GM18526 (cell line): Measurements from ENCODE around the gene HINT3.

Experiments
- POLR2A ChIP-seq: IDR thresholded peaks from 3 replicates; pipeline ENCODE4 v1.6.1; 2011; ENCODE audit not compliant: insufficient read length; ENCODE audit errors: extremely low read depth

HINT3 gene

DNA sequence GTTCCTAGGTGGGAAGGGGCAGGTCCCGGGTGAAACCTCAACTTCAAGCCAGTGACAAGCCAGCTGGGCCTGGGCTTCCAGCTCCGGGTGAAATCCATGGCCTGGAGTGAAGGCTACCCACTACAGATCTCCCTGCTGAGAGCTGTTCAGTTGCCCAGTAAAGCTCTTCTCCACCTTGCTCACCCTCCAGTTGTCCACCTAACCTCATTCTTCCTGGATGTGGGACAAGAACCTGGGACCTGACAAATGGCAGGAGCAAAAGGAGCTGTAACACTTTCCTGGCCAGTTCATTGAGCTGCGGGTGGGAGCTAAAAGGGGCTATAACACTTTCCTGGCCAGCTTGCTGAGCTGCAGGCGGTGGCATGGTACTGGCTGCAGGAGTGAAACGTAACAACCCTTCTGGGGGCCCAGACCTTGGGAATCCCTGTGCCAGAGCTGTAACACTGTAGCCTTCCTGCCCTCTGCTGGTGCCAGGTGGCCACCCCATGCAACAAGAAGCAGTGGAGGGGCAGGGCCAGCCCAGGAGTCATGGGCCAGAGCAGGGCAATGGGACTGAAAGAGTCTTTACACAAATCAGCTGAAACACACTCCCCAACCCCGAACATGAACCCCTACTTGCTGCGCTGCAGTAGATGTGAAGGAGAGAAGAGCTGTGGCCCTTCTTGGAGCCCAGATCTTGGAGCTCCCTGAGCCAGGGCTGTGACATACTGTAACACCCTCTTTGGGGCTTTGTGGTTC is 3.6 kb upstream of the HINT3 start:
- TF ChIP-seq POLR2A, result no peak

DNA sequence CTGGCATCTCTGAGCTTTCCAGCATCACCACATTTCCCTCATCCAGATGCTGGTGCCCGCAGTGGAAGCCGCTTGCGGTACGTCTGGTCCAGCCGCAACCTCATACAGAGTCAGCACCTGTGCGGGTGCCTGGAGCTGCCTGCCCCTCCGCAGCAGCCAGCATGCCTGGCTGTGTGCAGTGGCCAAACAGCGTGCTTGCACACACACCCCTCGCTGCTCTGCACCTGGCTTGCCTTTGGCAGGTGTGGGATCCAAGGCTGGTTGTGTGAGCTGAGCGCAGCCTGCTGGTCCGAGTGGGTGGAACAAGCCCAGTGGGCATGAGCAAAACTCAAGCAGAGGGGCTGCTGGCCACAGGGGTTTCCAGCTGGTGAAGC is 3.1 kb upstream of the HINT3 start:
- no peak for TF ChIP-seq POLR2A

DNA sequence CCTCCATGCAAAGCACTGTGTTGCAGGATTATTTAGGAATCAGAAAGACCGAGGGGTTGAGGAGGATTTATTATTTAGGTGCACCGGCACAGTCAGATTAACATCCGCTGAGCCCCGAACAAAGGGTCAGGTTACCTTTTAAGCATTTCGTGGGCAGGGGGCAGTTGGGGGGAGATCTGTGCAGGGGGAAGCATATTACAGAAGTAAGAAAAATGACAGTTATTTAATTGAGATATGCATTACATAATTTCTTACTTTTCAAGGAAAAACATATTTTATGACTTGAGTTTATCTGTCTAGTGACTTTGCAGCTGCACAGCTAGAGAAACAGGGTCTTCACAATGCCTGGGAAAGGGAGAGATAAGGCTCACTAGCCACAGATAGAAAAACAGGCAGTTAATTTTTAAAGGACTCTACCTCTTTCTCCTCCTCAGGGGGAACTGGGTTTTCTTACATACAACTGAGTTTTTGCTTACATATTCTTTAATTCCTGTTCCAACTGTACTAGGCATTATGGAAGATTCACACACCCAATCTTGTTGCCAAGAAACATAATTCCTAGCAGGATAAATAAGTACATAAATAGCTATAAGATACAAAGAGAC is 1.7 kb upstream of the HINT3 start:
- TF ChIP-seq POLR2A, result no peak

DNA sequence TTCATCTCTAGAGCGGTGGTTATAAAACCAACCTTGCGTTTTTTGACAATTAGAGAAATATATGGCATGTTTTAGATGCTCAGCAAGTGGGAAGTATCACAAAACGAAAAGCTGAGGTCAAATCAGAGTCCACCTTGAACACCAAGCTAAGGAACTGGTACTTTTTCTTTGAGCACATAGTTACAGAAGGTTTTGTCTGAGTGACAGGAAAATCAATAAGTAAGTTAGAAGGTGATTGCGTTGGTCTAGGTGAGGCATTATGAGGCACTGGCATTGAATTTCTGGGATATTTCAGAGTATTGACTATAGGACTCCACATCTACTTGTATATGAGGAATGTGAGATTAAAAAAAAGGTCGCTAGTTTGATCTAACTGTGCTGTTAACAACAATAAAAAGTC is 597 bp upstream of the HINT3 start:
- no peak for TF ChIP-seq POLR2A

DNA sequence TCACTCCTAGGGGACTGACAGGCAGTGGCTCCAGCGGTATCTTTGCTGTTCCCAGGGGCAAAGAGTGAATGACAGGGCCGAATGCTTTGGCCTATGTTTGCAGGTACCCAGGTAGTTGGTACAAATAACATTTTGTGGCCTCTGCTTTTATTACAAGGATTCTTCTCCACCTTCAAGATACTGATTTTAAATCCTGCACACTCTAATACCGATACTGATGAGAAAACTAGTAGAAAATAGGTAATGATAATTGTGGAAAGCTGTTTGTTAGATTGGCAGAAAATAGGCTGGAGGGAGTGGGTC is 772 bp downstream of the HINT3 start:
- no peak for TF ChIP-seq POLR2A

DNA sequence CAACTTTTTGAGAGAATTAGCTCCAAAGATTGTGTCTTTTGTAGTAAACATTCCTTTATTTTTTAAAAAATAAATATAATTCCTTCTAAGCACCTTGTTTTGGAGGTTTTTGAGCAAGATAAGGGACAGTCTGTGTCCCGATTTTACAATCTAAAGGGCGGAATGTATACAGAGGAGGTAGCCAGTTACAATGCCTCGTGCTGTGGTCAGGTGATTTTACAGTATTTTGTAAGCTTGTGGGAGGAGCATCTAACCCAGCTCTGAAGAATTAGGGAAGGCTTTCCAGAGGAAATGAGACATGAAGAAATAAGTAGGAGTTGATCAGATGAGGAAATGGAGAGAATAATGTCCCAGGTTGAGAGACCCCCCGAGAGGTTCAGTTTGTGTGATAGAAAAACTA is 1.3 kb downstream of the HINT3 start:
- no peak for TF ChIP-seq POLR2A

DNA sequence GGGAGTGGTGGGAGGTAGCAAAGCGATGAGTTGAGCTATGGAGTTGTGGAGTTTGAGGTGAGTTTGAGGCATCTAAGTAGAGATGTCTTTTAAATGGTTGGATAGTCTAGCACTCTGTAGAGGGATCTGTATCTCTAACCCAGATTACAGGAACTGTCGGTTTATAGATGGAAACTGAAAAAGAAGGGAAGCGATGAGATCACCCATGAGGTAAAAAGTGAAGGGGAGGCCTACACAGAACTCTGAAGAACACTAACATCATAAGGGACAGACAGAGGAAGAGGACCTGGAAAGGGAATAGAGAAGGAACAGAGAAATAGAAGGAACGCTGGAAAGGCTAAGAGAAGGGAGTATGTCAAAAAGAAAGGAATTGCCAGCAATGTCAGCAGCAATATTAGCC is 2.5 kb downstream of the HINT3 start:
- no peak for TF ChIP-seq POLR2A

DNA sequence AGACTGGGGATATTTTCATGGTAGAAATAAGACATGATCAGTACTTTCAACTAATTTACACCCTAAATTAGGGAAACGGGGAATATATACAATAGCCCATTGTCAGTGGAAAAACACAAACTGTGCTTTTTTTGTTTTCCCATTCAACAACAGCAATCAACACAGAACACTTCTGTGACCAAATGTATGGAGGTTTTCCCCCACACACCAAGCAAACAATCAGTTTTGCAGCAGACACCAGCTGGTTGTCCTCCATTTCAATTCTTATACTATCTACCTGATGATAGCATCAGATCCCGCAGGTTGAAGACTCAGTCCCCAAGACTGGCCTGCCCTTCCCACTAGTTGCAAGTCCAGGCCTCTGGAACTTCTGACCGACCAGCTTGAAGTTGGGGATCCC is 4.5 kb downstream of the HINT3 start:
- no peak for TF ChIP-seq POLR2A

DNA sequence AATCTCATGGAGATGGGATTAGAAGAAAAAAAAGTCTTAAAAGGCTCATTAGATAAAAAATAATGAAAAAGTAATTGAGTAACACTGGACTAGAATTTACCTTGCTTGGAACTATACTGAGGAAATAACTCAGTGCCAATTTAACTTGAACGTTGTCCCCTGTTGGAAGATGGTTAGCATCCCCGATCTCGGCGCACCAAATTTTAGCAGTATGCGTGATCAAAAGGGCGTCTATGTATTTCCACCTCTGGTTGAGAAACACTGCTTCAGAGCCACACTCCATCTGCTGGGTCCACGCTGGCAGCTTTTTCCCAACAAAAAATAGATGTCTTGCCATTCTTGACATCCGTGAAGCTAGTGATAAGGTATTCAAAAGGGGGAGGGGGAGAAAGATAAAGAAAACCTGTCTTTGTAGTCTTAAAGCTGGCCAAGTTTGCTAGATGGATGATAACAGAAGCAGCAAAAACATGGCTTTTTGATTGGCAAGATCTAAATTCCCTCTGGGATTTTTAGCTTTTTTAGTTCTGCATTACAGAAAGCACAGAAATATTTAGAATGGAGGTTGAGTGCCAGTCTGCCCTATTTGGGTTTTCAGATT is 6.4 kb downstream of the HINT3 start:
- no peak for TF ChIP-seq POLR2A

DNA sequence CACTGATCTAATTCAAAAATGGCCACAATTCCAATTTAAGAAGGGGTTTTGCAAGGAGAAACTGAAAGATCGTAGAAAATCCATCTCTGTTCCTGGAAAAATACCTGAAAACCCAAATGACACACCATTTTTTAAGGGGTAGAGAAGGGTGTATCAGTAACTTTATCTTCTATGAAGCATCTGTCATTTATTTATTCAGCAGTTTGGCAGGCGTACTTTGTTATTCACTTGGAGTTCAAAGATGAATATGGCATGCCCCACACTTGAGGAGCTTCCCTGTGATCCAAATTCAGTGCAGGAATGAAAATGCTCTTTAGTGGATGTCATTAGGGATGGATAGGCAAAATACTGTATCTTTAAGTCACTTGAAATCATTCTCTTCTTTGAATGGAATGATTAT is 7.2 kb downstream of the HINT3 start:
- TF ChIP-seq POLR2A, result no peak

DNA sequence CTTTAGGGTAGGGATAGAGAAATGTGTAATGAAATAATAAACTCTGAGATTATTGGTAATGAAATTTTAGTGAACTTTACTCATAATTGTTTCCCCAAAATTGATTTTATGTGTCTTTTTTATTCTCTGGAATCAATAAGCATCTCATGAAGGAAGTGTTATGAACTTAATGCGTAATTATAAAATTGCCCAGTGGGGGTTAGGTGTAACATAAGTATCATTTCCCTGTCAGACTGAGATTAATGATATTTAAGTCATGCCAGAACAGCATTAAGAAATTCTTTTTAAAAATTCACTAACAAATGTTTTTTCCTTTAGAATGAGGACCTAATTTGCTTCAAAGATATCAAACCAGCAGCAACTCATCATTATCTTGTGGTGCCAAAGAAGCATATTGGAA is 10.0 kb downstream of the HINT3 start:
- no peak for TF ChIP-seq POLR2A

DNA sequence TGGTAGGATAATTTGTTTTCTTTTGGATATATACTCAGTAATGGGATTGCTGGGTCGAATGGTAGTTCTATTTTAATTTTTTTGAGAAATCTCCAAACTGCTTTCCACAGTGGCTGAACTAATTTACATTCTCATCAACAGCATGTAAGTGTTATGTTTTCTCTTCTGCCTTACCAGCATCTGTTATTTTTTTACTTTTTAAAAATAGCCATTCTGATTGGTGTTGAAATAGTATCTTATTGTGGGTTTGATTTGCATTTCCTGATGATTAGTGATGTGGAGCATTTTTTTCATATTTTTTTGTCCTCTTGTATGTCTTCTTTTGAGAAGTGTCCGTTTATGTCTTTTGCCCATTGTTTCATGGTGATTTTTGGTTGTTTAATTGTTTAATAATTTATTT is 11.9 kb downstream of the HINT3 start:
- no peak for TF ChIP-seq POLR2A

DNA sequence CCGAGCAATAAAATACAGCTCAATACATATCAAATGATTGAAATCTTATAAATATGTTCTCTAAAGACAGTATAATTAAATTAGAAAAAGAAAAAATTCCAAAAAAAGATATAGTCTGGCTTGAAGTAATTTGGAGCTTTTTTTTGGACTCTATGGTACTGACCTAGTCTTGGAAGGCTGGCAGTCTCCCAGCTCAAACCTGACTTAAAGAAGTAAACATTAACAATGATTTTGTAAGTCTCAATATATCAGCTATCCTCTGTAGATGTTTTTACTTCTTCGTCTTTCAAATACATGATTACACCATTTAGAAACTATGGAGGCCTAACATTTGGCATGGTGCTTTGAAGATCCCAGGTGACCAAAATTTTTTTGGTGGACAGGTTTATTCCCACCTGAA is 14.2 kb downstream of the HINT3 start:
- no peak for TF ChIP-seq POLR2A

DNA sequence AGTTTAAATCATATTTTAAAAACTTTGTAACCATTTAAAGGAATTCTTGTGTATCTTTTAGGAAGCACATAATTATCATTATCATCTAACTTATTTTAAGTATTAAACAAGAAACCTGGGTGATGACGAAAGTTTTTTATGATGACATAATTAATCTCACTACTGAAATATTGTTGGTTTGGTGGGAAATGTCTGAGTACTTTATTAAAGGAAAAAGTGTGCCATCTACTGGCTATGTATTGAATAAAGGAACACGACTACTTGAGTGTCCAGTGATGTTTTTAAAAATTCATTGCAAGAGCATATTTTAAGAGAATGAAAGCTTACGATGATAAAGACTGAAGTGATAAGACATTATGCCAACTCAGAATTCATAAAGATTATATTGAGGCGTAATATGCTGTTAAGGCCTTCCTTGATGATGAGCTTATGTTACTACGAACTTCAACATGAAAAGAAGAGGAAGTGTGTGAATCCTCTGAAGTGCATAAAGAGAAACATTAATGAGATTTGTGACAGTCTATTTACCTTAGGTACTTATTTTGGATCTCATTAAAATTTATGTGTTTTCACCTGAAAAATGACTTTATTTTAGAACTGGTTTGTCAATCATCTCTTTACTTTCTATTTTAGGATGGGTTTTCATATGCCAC is 17.8 kb downstream of the HINT3 start:
- TF ChIP-seq POLR2A, result no peak

DNA sequence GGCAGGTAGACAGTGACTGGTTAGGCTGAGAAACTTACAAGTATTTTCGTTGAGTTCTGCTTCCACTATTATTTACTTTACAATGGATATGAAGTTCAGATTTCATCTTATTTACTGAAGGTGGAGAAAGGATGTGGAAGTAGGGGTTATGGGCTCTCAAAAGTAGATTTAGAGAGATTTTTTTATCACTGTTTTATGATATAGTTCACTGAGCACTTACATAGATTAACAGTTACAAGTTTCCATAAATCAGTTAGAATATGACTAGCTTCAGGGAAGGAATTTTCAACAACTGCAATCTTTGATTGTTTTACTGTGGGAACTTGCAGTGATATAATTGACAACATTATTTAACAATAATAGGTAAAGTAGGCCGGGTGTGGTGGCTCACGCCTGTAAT is 22.5 kb downstream of the HINT3 start:
- TF ChIP-seq POLR2A, result no peak

DNA sequence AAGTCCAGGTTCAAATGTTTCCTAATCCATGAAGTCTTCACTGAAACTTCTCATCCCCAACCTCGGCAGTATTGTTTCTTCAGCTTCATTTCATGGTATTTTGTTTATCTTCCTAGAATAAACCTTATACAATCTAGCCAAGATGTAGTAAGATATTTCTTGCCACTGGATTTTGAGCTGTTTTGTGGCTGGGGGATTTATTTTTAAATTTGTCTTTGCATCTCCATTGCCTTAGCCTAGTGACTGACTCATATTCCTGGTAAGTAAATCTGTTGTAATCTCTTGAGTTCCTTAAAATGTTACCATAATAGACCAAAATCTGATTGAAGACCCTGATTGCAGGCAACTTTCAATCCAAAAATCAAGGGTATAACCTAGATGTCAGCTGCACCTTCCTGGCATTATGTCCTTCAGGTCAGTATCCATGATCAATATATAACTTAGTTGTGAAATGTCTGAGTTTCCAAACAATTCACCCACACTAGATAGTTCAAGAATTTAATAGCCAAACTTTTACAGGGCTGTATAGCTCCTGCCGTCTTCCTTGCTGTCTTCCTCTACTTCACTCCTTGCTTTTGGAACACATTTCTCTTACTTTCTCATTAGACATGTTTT is 25.1 kb downstream of the HINT3 start:
- TF ChIP-seq POLR2A, result no peak
